Keratinocyte (primary cell): ENCODE measurements around the gene ECHS1. TPM values are rescaled to one million over a fixed set of nuclear protein-coding genes. Genes with fewer than 3 reads are reported as not detected.

Experiments
- DNase-seq: peaks from one replicate; pipeline ENCODE4 v3.0.0-alpha.2; 2011; ENCODE audit warnings: low read depth, missing footprints, low spot score
- FAIRE-seq: peaks from 2 replicates; lab custom pipeline; 2011; peaks lifted over from hg19 to GRCh38; lab: Jason Lieb, UNC
- H2AFZ ChIP-seq: 2 replicates; pipeline ENCODE4 v1.6.0; 2012; ENCODE audit warnings: low read length, control low read depth, inconsistent platforms; ENCODE audit not compliant: control insufficient read depth
- H3K27ac ChIP-seq: 2 replicates; pipeline ENCODE4 v1.5.1; 2011; ENCODE audit warnings: low read length; ENCODE audit not compliant: control insufficient read depth, insufficient read depth
- H3K27me3 ChIP-seq: 3 replicates; pipeline ENCODE4 v1.6.0; 2011; ENCODE audit warnings: low read length; ENCODE audit not compliant: control insufficient read depth, insufficient read depth; ENCODE audit errors: extremely low read depth
- H3K36me3 ChIP-seq, 2 experiments: 2 replicates in 1 of 2; 3 replicates in 1 of 2; pipeline ENCODE4 v1.5.1; 2011; ENCODE audit warnings: low read length in 2 of 2, mild to moderate bottlenecking in 1 of 2; ENCODE audit not compliant: control insufficient read depth in 2 of 2, insufficient read depth in 2 of 2; ENCODE audit errors: extremely low read depth in 1 of 2
- H3K4me1 ChIP-seq: 3 replicates; pipeline ENCODE4 v1.5.1; 2011; ENCODE audit warnings: low read length; ENCODE audit not compliant: control insufficient read depth, insufficient read depth; ENCODE audit errors: extremely low read depth
- H3K4me2 ChIP-seq: 3 replicates; pipeline ENCODE4 v1.6.0; 2011; ENCODE audit warnings: low read depth, low read length; ENCODE audit not compliant: control insufficient read depth, insufficient read depth; ENCODE audit errors: extremely low read depth
- H3K4me3 ChIP-seq, 3 experiments: fragments of 200-600 bp in 1 of 3; sonication (generic) in 1 of 3; 2 replicates in 2 of 3; 3 replicates in 1 of 3; pipeline ENCODE4 v1.5.1; 2011 to 2016; ENCODE audit warnings: low read length in 3 of 3, mild to moderate bottlenecking in 3 of 3, control low read depth in 2 of 3, inconsistent platforms in 1 of 3, low read depth in 1 of 3, mixed read lengths in 1 of 3, mixed run types in 1 of 3, moderate library complexity in 1 of 3; ENCODE audit not compliant: control insufficient read depth in 2 of 3, insufficient read depth in 2 of 3; ENCODE audit errors: extremely low read depth in 1 of 3
- H3K79me2 ChIP-seq: 2 replicates; pipeline ENCODE4 v1.6.0; 2012; ENCODE audit warnings: low read length; ENCODE audit not compliant: control insufficient read depth, insufficient read depth
- H3K9ac ChIP-seq: 3 replicates; pipeline ENCODE4 v1.6.0; 2011; ENCODE audit warnings: low read length; ENCODE audit not compliant: control insufficient read depth, insufficient read depth; ENCODE audit errors: extremely low read depth
- H3K9me1 ChIP-seq: 3 replicates; pipeline ENCODE4 v1.6.0; 2011; ENCODE audit warnings: low read length; ENCODE audit not compliant: control insufficient read depth, insufficient read depth; ENCODE audit errors: extremely low read depth
- H3K9me3 ChIP-seq: 2 replicates; pipeline ENCODE4 v1.5.1; 2012; ENCODE audit warnings: low read depth, low read length; ENCODE audit not compliant: control insufficient read depth
- H4K20me1 ChIP-seq: 3 replicates; pipeline ENCODE4 v1.6.0; 2011; ENCODE audit warnings: low read length; ENCODE audit not compliant: control insufficient read depth, insufficient read depth; ENCODE audit errors: extremely low read depth
- EZH2 ChIP-seq: IDR thresholded peaks from one replicate; pipeline ENCODE4 v1.6.1; 2012; ENCODE audit warnings: inconsistent platforms, mild to moderate bottlenecking, low read length, moderate library complexity
- dilution Hi-C: fragments of 300-500 bp; cut with MboI; formaldehyde crosslinking; loops from one replicate; pipeline ENCODE4 v1.7.0; 2020; ENCODE audit warnings: low sequenced_read_pairs; ENCODE audit not compliant: extremely low pct_ligation_motif_present
- polyA plus RNA-seq, 5 experiments: library from polyadenylated mRNA; depleted of rRNA in 3 of 5; stranded (reverse) in 3 of 5; stranded (forward) in 1 of 5; unstranded in 1 of 5; fragments of >200 nt; gene quantifications; 1 replicate in 1 of 5; 2 replicates in 3 of 5; 3 replicates in 1 of 5; pipeline versions ENCODE4 v1.2.1 to v1.2.3, GENCODE V29; 2011 to 2012; ENCODE audit warnings: missing spikeins in 2 of 5, low read depth in 1 of 5, low replicate concordance in 1 of 5
- TF ChIP-seq, protein P1 (sequence below), 3 experiments: IDR thresholded peaks in 1 of 3; conservative IDR thresholded peaks in 1 of 3; optimal IDR thresholded peaks in 1 of 3; 2 replicates in 2 of 3; 3 replicates in 1 of 3; pipeline versions ENCODE3 to v1.5.1; 2011; ENCODE audit warnings: low read length in 3 of 3, mild to moderate bottlenecking in 3 of 3, moderate library complexity in 2 of 3, control low read depth in 1 of 3, inconsistent platforms in 1 of 3; ENCODE audit not compliant: insufficient read depth in 2 of 3; ENCODE audit errors: extremely low read depth in 1 of 3

Gene ECHS1
- polyA plus RNA-seq, 1 donor (not counting 4 experiments of a cell fraction or from before 2014, with no cell fraction given) = 27.1 TPM

DNA sequence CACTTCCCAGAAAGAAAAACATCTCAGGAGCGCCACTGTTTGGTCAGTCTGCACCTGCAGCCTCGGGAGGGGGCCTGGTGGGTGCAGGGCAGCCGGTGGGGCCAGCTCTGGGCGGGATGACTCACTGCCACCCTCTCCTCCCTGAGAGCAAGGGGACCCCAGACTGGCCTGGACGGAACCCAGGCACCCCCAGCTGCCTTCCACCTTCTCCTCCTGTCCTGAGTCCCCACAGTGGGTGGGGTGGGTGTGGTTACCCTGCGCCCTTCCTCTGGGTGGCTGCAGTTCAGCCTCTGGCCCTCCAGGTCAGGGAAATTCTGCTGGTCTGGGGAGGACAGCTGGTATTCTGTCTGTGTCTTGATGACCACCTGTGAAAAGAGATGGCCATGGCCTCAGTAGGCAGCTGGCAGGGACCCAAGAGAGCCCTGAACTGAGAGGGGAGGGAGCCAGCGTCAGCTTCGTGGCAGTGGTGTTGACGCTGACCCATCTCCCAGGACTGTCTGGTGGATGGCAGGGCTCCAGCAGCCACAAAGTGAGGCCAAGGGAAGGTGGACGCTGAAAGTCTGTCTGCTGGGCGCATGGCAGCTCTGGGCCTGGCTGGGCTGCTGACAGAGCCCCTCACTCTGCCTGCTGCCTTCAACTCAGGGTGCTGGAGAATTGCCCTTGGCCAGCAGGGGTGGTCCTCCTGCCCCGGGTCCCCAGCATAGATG, 45.4 kb downstream of the ECHS1 start:
- Histone ChIP-seq H3K79me2 (no peaks in the 10 kb centered on the region), H3K4me3 (no peak overlapping the region), H3K4me1 (peaks cover 8% of the 10 kb centered on the region), H3K4me2 (no peak overlapping the region), H3K9me3 (no peaks in the 10 kb centered on the region), H2AFZ (no peak overlapping the region), H3K36me3 (no peaks in the 10 kb centered on the region), H3K9me1 (no peaks in the 10 kb centered on the region), H3K9ac (no peak overlapping the region), H4K20me1 (no peaks in the 10 kb centered on the region), H3K27ac (no peak overlapping the region), H3K27me3 (peaks cover 57% of the 10 kb centered on the region)
- no peak for TF ChIP-seq EZH2
- TF ChIP-seq, protein P1, sequence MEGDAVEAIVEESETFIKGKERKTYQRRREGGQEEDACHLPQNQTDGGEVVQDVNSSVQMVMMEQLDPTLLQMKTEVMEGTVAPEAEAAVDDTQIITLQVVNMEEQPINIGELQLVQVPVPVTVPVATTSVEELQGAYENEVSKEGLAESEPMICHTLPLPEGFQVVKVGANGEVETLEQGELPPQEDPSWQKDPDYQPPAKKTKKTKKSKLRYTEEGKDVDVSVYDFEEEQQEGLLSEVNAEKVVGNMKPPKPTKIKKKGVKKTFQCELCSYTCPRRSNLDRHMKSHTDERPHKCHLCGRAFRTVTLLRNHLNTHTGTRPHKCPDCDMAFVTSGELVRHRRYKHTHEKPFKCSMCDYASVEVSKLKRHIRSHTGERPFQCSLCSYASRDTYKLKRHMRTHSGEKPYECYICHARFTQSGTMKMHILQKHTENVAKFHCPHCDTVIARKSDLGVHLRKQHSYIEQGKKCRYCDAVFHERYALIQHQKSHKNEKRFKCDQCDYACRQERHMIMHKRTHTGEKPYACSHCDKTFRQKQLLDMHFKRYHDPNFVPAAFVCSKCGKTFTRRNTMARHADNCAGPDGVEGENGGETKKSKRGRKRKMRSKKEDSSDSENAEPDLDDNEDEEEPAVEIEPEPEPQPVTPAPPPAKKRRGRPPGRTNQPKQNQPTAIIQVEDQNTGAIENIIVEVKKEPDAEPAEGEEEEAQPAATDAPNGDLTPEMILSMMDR (optimal IDR thresholded peaks at IDR 0.05 in 1 of 3, IDR thresholded peaks at IDR 0.05 in 1 of 3, conservative IDR thresholded peaks at IDR 0.05 in 1 of 3; ENCODE audit: extremely low read depth in 1 of 3, insufficient read depth in 2 of 3, low read length in 3 of 3) = no peak
- FAIRE-seq (no peak), DNase-seq (no peak)
- dilution Hi-C loops = no loop called here

DNA sequence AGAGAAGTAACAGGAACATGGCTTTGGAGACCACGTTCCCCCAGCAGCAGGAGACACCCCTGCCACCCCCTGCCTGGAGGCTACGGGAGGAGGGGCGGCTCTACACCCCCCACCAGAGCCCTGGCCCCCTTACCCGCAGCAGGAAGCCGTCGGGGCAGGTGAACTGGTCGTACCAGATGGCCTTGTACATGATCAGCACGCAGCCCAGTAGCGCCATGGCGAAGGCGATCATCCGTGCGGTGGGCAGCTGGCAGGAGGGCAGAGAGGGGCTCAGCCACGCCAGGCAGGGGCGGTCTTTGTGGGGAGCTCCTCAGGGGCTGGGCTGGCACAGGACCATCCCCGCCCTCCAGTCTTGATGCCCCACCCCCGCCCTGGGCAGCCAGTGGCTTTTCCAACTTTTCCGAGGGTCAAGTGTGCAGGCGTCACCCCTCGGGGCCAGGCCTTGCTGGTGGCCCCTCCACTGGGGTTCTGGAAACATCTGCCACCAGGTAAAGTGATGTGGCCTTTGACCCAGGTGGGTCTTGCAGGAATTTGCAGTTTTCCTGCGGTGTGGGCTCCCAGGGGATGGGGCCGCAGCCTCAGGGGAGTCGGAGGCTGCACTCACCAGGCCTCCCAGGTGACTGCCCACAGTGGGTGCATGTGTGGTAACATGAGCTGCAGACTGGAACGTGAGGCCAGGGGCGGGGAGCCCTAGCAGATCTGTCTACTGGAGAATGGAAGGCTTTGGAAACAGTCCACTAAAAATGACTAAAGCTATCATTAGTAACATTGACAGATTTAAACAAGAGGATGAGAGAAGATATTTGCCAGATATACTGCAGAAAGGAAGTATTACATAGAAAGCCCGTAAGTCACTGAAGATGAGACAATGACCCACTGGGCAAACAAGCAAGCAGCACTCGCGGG, 46.2 kb downstream of the ECHS1 start:
- DNase-seq = no peak
- Histone ChIP-seq H3K36me3 (no peaks in the 10 kb centered on the region), H3K4me1 (peaks cover 8% of the 10 kb centered on the region), H3K27ac (no peak overlapping the region), H3K4me2 (no peak overlapping the region), H2AFZ (no peak overlapping the region), H3K4me3 (no peak overlapping the region), H3K27me3 (peaks cover 51% of the 10 kb centered on the region), H3K9me3 (no peaks in the 10 kb centered on the region), H3K9ac (no peak overlapping the region), H4K20me1 (no peaks in the 10 kb centered on the region), H3K9me1 (no peaks in the 10 kb centered on the region), H3K79me2 (no peaks in the 10 kb centered on the region)
- no peak for FAIRE-seq
- TF ChIP-seq, protein P1 (optimal IDR thresholded peaks at IDR 0.05 in 1 of 3, IDR thresholded peaks at IDR 0.05 in 1 of 3, conservative IDR thresholded peaks at IDR 0.05 in 1 of 3; ENCODE audit: extremely low read depth in 1 of 3, insufficient read depth in 2 of 3, low read length in 3 of 3) = no peak
- TF ChIP-seq EZH2 = peak; percentile 27
- dilution Hi-C loops = no loop called here
